ENCODE data around the gene LMBR1L. TPM values are rescaled to one million over a fixed set of nuclear protein-coding genes. Genes with fewer than 3 reads are reported as not detected.
"Not testable (repeated sequence)": the region's sequence is repeated elsewhere in the genome, so short reads cannot be mapped to it uniquely, and the experiment has no call there.

LMBR1L gene
- total RNA-seq, 3 donors from 2014 or later, result 27.5 to 35.5 (median 28.8) TPM

DNA sequence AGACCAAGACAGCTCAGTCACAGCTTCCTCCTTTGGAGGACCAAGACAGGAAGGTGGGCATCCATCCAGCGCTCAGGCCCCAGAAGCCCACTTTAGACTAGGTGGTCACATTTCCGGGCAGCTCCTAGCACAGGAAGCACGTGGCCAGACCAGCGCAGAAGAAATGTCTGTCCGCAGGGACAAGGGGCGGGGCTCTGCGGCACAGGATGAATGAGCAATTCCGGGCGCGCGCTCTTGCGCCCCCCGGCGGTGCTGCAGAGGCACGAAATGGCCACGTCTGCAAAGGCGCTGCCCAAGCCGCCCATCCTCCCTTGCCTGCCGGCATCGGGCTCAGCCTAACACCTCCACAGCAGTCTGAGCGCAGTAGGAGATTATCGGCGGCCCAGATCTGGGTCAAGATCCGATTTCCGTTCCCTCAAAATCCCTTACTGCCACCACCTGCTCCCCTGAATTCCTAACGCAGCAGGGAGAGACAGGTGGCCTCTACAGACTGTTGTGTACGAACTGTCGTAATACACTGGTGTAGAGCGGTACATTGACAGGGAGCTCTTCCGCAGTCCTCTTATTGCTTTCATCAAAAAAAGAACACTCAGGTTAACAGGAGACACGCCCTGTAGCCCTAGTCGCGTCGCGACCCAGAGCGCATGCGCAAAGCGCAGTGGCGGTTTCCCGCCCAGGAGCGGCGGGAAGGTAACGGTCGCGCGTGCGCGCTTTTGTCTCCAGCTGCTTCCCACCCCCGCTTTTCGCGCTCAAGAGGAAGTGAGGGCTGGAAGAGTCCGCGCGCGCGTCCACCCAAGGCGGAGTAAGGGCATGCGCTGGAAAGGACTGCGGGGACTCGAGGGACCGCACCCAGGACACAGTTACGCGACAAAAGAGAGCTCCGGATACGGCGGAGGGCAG lies 19.8 kb upstream of the LMBR1L start:
- peak; percentile 64 to 65 for ATAC-seq
- Mint-ChIP-seq H3K4me1 (ENCODE audit: low read depth) (peaks cover 40% of the 10 kb centered on the region), H3K4me3 (peak overlapping the region; percentile 97), H3K9me3 (no peaks in the 10 kb centered on the region), H3K27me3 (ENCODE audit: low read depth) (no peaks in the 10 kb centered on the region), H3K36me3 (ENCODE audit: insufficient read depth) (peaks cover 37% of the 10 kb centered on the region)
- peak; percentile 91 for DNase-seq

- no peak for DNase-seq
- Mint-ChIP-seq H3K4me1 (ENCODE audit: low read depth) (peaks cover 40% of the 10 kb centered on the region), H3K27me3 (ENCODE audit: low read depth) (no peaks in the 10 kb centered on the region), H3K36me3 (ENCODE audit: insufficient read depth) (peaks cover 37% of the 10 kb centered on the region), H3K4me3 (peak overlapping the region; percentile 97), H3K9me3 (no peaks in the 10 kb centered on the region)
- ATAC-seq, result no peak
Observed at GRCh38 chr12:49129332-49130150, 18.9 kb upstream of the LMBR1L start.

DNA sequence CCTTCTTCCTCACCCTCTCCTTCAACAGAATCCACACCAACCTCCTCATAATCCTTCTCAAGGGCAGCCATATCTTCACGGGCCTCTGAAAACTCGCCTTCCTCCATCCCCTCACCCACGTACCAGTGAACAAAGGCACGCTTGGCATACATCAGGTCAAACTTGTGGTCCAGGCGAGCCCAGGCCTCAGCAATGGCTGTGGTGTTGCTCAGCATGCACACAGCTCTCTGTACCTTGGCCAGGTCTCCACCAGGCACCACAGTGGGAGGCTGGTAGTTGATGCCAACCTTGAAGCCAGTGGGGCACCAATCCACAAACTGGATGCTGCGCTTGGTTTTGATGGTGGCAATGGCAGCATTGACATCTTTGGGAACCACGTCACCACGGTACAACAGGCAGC lies 17.3 kb upstream of the LMBR1L start:
- Mint-ChIP-seq H3K4me1 (ENCODE audit: low read depth) (peaks cover 40% of the 10 kb centered on the region), H3K4me3 (peak overlapping the region; percentile 5), H3K36me3 (ENCODE audit: insufficient read depth) (peaks cover 37% of the 10 kb centered on the region)
- not testable (repeated sequence) for H3K27me3 Mint-ChIP-seq (ENCODE audit: low read depth); H3K9me3 Mint-ChIP-seq; DNase-seq; ATAC-seq

GRCh38 chr12:49126852-49127763 lies 16.5 kb upstream of the LMBR1L start:
- peaks cover 33% of the 10 kb centered on the region for H3K4me1 Mint-ChIP-seq (ENCODE audit: low read depth)
- peak overlapping the region; percentile 5 for H3K4me3 Mint-ChIP-seq
- DNase-seq (no peak), ATAC-seq (no peak)
- no peaks in the 10 kb centered on the region for H3K27me3 Mint-ChIP-seq (ENCODE audit: low read depth)
- H3K9me3 Mint-ChIP-seq, result no peaks in the 10 kb centered on the region
- H3K36me3 Mint-ChIP-seq (ENCODE audit: insufficient read depth), result peaks cover 37% of the 10 kb centered on the region

- no peaks in the 10 kb centered on the region for H3K9me3 Mint-ChIP-seq
- ATAC-seq (no peak), DNase-seq (no peak)
- no peak overlapping the region for H3K4me3 Mint-ChIP-seq
- H3K27me3 Mint-ChIP-seq (ENCODE audit: low read depth), result no peaks in the 10 kb centered on the region
- H3K36me3 Mint-ChIP-seq (ENCODE audit: insufficient read depth), result no peaks in the 10 kb centered on the region
- H3K4me1 Mint-ChIP-seq (ENCODE audit: low read depth), result no peaks in the 10 kb centered on the region
Observed at GRCh38 chr12:49121047-49121696, 10.5 kb upstream of the LMBR1L start.

DNA sequence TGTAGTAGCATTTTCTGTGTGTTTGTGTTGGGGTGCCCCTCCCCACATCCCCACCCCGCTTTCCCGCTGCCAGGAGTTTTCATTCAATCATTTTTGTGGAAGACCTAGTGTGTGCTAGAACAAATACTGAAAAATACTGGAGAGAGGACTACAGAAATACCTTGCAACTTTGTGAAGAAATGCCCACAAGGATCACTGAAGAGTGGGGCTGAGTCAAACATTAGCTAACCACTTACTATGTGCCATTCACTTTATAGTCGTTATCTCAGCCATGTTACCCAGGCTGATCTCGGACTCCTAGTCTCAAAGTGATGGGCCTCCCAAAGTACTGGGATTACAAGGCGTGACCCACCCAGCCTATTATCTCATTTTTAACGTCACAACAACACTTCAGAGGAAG lies 559 bp upstream of the LMBR1L start:
- peak; percentile 1 to 2 for ATAC-seq
- H3K36me3 Mint-ChIP-seq (ENCODE audit: insufficient read depth), result no peaks in the 10 kb centered on the region
- H3K27me3 Mint-ChIP-seq (ENCODE audit: low read depth), result no peaks in the 10 kb centered on the region
- no peak for DNase-seq
- H3K4me1 Mint-ChIP-seq (ENCODE audit: low read depth), result peaks cover 37% of the 10 kb centered on the region
- no peaks in the 10 kb centered on the region for H3K9me3 Mint-ChIP-seq
- H3K4me3 Mint-ChIP-seq, result peak overlapping the region; percentile 99

DNA sequence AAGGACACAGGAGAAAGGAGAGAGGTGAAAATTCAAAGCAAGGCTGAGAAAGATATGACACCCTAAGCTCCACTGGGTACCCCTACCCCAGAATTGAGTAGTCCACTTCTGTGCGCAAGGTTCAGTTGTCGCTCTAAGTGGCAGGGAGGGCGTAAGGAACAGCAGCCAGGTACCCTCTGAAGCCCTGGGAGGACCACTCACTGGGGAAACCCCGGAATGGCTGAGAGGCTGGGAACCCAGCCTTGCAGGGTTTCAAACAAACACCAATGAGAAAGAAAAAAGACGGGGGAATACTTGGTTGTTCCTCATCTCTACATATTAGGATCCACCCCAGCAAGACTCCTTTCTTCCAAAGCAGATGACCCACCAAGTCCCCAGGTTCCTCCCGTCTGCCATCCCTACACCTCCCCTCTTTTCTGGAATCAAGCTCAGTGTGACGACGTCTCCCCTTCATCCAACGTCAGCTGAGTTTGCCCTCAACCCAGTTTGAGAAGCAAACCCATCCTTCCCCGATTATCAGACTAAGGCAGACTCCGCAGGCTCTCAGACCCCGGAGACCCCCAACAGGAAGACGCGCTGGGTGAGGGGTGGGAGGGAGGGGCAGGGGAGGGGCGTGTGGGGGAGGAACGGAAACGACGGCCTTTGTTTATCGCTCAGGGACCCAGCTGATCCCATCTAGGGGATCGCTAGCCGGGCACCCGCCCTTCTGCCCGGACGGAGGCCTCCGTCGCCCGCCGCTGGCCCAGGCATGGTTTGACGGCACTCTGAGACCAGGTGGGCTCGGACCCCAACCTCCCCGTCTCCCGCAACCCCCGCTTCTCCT lies 795 bp downstream of the LMBR1L start:
- H3K4me1 Mint-ChIP-seq (ENCODE audit: low read depth), result peaks cover 37% of the 10 kb centered on the region

DNA sequence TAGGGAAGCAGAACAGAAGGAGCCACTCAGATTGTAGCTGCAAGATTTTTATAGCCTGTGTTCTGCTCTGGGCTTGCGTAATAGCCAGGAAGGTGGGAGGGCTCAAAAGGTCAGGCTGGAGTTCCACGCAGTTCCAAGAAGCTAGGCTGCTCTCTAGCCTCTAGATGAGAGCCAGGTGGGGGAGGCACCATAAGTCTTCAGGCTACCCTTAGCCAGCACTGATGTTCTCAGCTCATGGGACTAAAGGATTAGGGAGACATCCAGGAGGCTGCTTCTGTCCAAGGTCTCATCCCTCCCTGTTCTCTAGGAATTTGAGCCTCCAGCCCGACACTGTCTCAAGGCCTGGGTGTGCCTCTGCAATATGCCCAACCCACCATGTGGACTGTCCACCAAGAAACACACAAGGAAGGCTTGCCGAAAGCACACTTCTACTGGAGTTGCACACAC lies 1.7 kb downstream of the LMBR1L start:
- DNase-seq (no peak), ATAC-seq (no peak)
- peaks cover 3% of the 10 kb centered on the region for H3K36me3 Mint-ChIP-seq (ENCODE audit: insufficient read depth)
- H3K9me3 Mint-ChIP-seq, result no peaks in the 10 kb centered on the region
- H3K4me1 Mint-ChIP-seq (ENCODE audit: low read depth), result peaks cover 37% of the 10 kb centered on the region
- peak overlapping the region; percentile 99 for H3K4me3 Mint-ChIP-seq
- no peaks in the 10 kb centered on the region for H3K27me3 Mint-ChIP-seq (ENCODE audit: low read depth)

More for the DNA sequence above, 795 bp downstream of the LMBR1L start:
- DNase-seq (no peak), ATAC-seq (peak in 1 of 2 donors; percentile 7)
- H3K36me3 Mint-ChIP-seq (ENCODE audit: insufficient read depth), result no peaks in the 10 kb centered on the region
- H3K9me3 Mint-ChIP-seq, result no peaks in the 10 kb centered on the region
- H3K4me3 Mint-ChIP-seq, result peak overlapping the region; percentile 99
- no peaks in the 10 kb centered on the region for H3K27me3 Mint-ChIP-seq (ENCODE audit: low read depth)

- H3K27me3 Mint-ChIP-seq (ENCODE audit: low read depth), result no peaks in the 10 kb centered on the region
- peaks cover 28% of the 10 kb centered on the region for H3K4me1 Mint-ChIP-seq (ENCODE audit: low read depth)
- no peaks in the 10 kb centered on the region for H3K9me3 Mint-ChIP-seq
- H3K36me3 Mint-ChIP-seq (ENCODE audit: insufficient read depth), result peaks cover 17% of the 10 kb centered on the region
- DNase-seq (no peak), ATAC-seq (no peak)
- H3K4me3 Mint-ChIP-seq, result no peak overlapping the region
Observed at GRCh38 chr12:49105504-49106084, 5.1 kb downstream of the LMBR1L start.

GRCh38 chr12:49104822-49105221 lies 5.8 kb downstream of the LMBR1L start:
- peaks cover 24% of the 10 kb centered on the region for H3K4me1 Mint-ChIP-seq (ENCODE audit: low read depth)
- peaks cover 24% of the 10 kb centered on the region for H3K36me3 Mint-ChIP-seq (ENCODE audit: insufficient read depth)
- no peak overlapping the region for H3K4me3 Mint-ChIP-seq
- H3K9me3 Mint-ChIP-seq, result no peaks in the 10 kb centered on the region
- ATAC-seq (no peak), DNase-seq (no peak)
- H3K27me3 Mint-ChIP-seq (ENCODE audit: low read depth), result no peaks in the 10 kb centered on the region

DNA sequence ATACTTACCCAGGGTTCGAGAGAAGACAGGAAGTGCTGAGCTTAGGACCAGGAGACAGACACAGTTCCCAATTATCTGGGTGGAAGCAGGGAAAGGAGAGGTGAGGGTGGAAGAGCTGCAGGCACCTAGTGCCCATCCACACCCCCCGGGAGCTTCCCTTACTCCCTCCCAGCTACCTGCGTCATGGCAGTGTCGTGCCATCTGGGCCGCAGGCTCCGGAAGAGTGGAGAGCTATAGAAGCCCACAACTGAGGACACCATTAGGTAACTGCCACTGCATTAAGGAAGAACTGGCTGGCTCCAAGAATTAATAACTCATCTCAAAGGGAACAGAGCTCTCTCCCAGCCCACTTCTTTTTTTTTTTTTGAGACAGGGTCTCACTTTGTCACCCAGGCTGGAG lies 10.3 kb downstream of the LMBR1L start:
- Mint-ChIP-seq H3K27me3 (ENCODE audit: low read depth) (peaks cover 3% of the 10 kb centered on the region), H3K9me3 (no peaks in the 10 kb centered on the region), H3K4me3 (no peak overlapping the region), H3K36me3 (ENCODE audit: insufficient read depth) (peaks cover 30% of the 10 kb centered on the region), H3K4me1 (ENCODE audit: low read depth) (peaks cover under 1% of the 10 kb centered on the region)
- DNase-seq (no peak), ATAC-seq (no peak)

DNA sequence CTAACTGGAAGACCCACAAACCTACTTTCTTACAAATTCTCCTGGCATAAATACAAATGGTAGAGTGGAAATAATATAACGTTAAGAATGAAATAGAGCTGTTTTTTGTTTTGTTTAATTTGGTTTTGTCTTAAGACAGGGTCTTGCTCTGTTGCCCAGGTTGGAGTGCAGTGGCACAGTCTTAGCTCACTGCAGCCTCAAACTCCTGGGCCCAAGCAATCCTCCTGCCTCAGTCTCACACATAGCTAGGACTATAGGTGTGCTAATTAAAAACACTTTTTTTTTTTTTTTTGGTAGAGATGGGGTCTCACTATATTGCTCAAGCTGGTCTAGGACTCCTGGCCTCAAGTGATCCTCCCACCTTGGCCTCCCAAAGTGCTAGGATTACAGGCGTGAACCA lies 11.9 kb downstream of the LMBR1L start:
- H3K4me1 Mint-ChIP-seq (ENCODE audit: low read depth), result peaks cover 11% of the 10 kb centered on the region
- no peak overlapping the region for H3K4me3 Mint-ChIP-seq
- H3K9me3 Mint-ChIP-seq, result no peaks in the 10 kb centered on the region
- H3K27me3 Mint-ChIP-seq (ENCODE audit: low read depth), result peaks cover 14% of the 10 kb centered on the region
- DNase-seq (no peak), ATAC-seq (no peak)
- H3K36me3 Mint-ChIP-seq (ENCODE audit: insufficient read depth), result peaks cover 25% of the 10 kb centered on the region

Measured in activated T-cell treated with anti-CD3 and anti-CD28 coated beads, Interleukin-2, amount 50 U/mL, for 4 hours (primary cell).